IPS-NIHi7 (cell line): ENCODE measurements around the gene PKLR.

Experiments
- DNase-seq: peaks from one replicate; pipeline ENCODE4 v3.0.0; 2012; ENCODE audit warnings: mixed read lengths; ENCODE audit errors: extremely low spot score

PKLR gene

GRCh38 chr1:155285063-155285462, 16.2 kb downstream of the PKLR start:
- DNase-seq = no peak

GRCh38 chr1:155284476-155284875, 16.8 kb downstream of the PKLR start:
- DNase-seq = no peak

- no peak for DNase-seq
Measured at GRCh38 chr1:155282488-155283091, 18.6 kb downstream of the PKLR start.

- DNase-seq = no peak
Measured at GRCh38 chr1:155279268-155279667, 22.0 kb downstream of the PKLR start.

- DNase-seq = no peak
Measured at GRCh38 chr1:155278689-155279160, 22.5 kb downstream of the PKLR start.

- peak; percentile 98 for DNase-seq
Measured at GRCh38 chr1:155277902-155278688, 23.1 kb downstream of the PKLR start.

GRCh38 chr1:155277070-155277901, 24.0 kb downstream of the PKLR start, which contains the start of gene HCN3:
Gene HCN3 (plus strand): TSS chr1:155277463. CDS start chr1:155277591, 128 bp downstream.
- DNase-seq = peak; percentile 98

- DNase-seq = peak; percentile 95
Measured at GRCh38 chr1:155273343-155274245, 27.6 kb downstream of the PKLR start, which contains the start of gene CLK2. Gene CLK2 (minus strand): TSS chr1:155273504. CDS start chr1:155270977, 2,527 bp downstream.

GRCh38 chr1:155272466-155273342, 28.5 kb downstream of the PKLR start:
- peak; percentile 51 for DNase-seq

- DNase-seq = no peak
Measured at GRCh38 chr1:155269381-155269780, 31.9 kb downstream of the PKLR start.

- no peak for DNase-seq
Measured at GRCh38 chr1:155268630-155269029, 32.6 kb downstream of the PKLR start.

- no peak for DNase-seq
Measured at GRCh38 chr1:155267373-155267772, 33.9 kb downstream of the PKLR start.

- DNase-seq = no peak
Measured at GRCh38 chr1:155266553-155266952, 34.7 kb downstream of the PKLR start.

- DNase-seq = no peak
Measured at GRCh38 chr1:155263067-155263466, 38.2 kb downstream of the PKLR start.

GRCh38 chr1:155261852-155262673, 39.2 kb downstream of the PKLR start, which contains the start of gene SCAMP3:
Gene SCAMP3 (minus strand): TSS chr1:155262360. CDS start chr1:155262151, 209 bp downstream.
- DNase-seq = peak; percentile 97

GRCh38 chr1:155261493-155261851, 39.8 kb downstream of the PKLR start:
- DNase-seq = no peak

GRCh38 chr1:155260276-155260675, 41.0 kb downstream of the PKLR start:
- no peak for DNase-seq

GRCh38 chr1:155256058-155256852, 45.0 kb downstream of the PKLR start:
- no peak for DNase-seq
